Activated CD4-positive, alpha-beta T cell treated with anti-CD3 and anti-CD28 coated beads, Interleukin-10, Interleukin-2, amounts not matched to agents 100 ng/mL and 50 ng/mL, durations not matched to agents 16 hours and 8 hours (primary cell): ENCODE measurements around the gene KCNN3.

Source experiments
- DNase-seq: peaks from one replicate; pipeline ENCODE4 v3.0.0-alpha.2; 2020

Gene KCNN3

DNA sequence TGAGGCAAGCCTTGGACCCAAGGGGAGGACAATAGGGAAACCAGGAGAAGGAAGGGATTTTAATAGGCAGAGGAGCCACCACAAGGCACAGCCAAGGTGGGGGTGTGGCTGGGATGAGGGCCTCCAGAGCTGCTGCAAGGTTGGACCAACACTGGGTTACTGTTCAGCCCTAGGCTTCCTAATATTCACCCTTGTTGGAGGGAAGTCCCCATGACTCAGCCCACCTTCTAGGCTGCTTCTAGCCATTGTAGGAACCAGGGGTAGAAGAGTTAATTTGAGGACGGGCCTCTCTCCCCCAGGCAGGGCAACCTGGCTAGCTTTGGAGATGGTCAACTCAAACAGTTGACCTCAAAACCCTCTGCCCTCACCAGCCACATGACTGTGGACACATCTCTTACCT lies 59.5 kb downstream of the KCNN3 start:
- DNase-seq, result no peak

DNA sequence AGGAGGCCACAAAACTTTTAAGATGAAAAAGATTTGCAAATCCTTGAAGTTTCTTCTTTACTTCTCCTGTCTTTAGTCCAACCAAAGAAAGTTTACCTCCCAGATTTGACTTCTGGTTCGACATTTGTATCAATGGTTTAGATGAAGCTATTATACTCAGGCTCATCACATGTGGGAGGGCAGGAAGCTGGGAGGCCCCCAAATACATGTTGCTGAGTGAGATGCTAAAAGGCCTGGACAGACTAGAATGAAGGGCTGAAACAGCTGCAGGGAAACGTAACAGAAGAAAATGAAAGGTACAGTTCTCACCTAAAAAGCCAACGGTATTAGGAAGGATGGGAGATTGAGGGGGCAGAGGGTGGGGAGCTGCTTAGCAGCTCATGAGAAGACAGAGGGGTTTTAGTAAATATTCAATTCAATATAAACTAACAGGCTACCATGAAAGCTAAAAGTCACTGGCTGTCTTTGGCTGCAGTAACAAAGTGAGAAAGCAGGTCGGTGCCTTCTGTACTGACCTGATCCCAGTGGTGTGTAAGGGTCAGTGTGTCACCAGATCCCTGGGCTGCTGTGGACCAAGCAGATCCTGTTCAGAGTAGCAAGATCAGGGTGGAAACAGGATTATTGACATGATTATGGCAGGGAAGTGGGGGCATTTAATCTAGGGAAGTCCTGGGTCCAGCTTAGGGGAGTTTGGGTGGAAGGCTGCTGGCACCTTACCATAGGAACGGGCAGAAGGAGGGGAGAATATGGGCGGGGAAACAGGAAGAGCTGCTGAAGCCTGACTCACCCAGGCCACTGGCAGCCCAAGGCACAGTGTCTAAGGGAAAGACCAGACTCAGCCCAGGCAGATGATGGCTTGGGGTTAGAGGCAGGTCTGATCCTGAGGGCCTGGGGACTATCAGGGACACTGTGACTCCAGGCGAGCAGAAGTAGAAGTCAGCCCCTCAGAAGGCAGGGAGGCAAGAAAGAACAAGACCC lies 60.4 kb downstream of the KCNN3 start:
- no peak for DNase-seq

DNA sequence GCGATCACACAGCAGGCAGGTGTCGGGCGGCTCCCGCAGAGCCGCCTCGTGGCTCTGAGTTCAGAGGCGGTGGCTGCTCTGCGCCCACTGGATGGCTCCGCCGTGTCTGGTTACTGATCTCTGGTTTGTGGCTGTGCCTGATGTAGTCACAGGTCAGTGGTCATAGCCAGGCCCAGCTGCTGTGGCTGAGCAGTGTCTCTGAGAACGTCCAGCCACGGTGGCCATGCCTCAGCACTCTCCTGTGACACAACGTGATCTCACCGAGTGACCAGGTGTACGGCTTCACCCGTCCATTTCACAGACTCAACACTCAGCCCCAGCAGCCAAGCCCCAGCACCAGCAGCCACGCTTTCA lies 61.2 kb downstream of the KCNN3 start:
- DNase-seq, result no peak

DNA sequence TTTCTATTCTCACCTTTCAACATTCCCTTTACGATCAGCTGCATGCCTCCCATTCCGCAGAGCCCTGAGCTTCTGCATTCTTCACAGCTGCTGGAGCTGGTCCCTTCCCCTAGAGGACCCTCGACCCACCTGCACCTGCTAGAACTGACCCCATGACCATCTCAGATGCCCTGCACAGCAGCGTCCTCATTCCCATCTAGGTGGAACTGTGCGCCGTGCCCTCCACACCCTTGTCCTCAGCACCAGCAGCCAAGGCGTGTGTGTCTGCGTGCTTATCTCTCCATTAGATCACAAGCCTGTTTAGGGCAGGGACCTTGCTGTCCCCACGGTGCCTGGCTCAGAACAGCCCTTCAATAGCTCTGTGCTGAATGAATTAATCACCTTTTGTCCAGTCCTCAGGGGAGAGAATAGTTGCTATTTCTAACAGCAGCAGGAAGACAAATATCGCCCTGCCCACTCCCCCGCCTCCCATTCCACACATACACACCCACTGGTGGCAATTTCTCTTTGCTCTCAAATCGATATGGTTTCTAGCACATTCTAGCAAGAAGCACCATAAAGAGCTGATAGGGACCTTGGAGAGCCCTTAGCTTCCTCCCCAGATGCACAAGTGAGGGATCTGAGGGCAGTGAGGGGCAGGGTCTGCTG lies 61.7 kb downstream of the KCNN3 start:
- no peak for DNase-seq

DNA sequence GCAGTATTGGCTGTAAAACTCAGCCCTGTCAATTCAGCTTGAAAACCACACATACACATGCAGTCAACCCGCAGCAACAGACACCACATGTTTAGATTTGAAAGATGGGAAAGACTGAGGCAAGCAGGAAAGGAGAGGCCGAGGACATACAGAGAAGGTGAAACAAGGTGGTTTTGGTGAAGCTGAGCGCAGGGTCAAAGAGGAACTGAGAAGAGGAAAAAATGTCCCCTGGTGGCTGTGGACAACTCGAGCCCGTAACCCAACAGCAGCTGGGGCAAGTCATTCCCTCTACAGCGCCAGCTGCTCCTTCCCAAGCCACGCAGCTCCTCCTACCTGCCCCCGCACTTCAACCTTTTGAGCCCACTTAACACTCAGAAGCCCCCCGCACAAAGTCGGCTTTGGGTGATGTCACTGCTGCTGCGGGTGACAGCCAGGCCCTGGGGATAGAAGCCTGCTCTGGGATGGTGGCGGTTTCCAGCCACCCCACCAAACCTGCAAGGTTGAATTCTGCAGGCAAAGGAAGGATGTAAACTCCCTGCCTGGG lies 63.0 kb downstream of the KCNN3 start:
- no peak for DNase-seq

DNA sequence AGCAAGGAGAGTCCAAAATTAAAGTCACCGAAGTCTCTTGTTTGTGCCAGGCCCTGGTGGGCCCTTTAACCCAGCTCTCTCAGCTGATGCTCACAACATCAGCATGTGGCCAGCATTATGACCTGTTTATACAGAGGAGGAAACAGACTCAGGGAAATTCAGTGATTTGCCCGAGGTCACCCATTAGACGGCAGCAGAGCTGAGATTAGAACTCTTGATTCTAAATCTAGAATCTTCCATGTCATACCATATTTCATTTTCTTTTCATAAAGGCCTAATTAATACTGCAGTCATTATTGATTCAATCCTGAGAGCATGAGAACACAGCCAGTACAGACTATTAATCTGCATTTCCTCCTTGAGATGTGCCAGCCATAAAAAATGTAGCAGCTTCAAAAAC lies 63.7 kb downstream of the KCNN3 start:
- no peak for DNase-seq

DNA sequence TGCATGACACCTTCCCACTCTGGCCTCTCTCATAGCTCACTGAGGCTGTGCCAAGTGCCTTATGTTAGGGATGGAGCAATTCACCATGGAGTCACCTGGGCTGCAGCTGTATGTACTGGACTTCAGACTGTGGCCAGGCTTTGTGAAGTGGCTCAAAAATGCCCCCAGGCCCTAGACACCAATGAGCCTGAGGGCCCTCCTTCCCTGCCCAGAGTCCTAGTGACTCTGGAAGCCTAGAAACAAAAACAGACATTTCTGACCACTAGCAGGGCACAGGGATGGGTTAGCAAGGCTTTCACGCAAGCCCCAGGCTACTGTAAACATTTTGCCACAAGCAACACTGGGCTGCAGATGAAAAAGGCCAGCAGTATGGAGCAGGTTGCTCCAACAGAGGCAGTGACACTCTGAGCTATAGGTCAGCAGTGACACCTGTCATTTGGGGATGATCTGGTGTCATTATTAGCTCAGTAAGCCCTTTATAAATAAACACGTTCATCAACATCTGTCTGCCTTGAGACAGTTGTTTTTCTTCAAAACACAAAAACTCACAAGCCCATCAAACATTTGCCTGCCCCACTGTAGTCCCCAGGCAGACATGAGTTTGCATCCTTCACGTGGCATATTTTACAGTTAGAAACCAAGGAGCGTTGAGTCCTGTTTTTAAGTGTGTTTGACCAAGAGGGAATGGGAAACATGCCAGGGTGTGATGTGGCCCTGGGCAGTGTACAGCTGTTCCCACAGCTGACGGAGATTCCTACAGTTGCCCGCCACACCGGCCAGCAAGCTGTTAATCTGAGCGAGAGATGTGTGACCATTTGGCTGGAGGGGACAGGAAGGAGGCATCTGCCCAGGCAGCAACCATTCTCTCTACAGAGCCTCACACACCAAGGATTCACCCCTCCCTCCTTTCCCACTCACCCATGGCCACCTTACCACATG lies 66.8 kb downstream of the KCNN3 start:
- DNase-seq, result no peak

DNA sequence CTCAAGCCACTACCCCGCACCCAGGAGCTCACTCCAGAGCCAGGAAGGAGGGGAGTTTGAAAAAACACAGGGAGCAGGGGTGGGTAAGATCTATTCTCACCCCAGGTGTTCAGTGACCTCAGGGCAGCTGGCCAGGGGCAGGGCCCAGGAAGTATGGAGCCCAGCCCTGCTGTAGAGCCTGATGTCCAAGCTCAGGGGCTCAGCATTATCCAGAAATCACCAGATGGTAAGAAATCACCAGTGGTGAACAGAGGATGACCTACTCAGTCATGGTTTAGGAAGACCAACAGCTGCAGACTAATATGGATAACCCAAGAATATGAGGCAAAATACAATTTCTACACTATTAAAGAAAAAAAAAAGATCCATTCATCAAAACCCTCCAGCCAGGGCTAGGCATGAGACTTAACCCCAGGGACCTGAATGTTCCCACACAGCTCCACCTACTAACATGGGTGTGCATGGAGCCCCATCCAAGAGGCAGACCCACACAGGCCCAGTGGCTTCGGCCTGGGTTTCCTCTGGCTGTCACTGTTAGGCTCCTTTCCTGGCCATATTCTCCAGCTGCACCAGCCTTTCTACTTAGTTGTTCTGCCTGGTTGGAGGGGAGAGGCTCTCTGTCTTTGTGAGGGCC lies 67.6 kb downstream of the KCNN3 start:
- DNase-seq, result no peak

DNA sequence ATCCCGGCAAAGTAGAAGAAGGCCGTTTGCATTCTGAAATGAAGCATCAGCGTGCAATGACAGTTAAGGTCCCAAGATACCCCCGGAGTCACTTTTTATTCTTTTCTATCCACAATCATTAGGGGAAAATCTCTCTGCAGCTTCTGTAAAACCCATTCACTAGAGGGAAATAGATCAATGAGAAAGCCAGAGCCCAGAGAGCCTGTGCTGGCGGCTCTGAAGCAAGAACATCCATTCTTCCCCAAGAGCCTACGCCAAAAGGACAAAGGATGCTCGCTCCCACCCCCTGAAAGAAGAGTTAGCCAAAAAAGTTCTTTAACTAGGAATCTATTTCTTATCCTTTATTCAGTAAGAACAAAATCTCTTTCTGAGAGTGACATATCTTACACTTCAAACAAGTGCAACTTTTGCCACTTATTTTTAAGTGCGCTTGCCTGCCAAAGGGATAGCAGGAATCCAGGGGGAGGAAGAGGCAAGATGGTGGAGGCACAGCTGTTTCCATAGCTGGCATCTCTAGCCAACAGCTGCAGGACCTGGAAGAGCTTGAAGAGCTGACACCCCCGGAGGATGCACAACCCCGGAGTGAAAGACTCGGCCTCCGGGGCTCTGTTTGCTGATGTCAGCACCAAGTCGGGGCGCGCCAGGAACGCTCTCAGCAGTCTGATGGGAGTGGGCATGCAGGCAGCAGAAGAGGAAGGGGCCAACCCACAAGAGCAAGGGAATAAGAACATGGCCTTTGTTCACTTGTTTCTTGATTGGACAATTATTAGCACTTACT lies 68.7 kb downstream of the KCNN3 start:
- no peak for DNase-seq

DNA sequence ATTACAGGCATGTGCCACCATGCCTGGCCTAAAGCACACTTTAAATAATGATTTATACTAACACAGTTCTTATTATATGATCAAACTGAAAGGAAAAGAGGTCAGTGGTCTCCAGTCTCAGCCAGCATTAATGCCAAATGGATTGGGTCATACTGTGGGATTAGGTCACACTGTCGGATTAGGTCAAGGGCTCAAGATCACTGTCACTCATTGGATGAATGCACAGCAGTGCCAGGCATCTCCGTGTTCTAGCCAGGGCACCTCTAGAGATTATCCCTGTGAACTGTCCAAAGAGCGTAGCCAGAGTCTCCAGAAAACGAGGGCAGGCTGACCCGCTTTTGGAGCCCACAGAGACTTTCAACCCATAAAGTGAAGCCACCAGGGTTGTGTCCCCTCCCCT lies 70.9 kb downstream of the KCNN3 start:
- DNase-seq, result no peak

DNA sequence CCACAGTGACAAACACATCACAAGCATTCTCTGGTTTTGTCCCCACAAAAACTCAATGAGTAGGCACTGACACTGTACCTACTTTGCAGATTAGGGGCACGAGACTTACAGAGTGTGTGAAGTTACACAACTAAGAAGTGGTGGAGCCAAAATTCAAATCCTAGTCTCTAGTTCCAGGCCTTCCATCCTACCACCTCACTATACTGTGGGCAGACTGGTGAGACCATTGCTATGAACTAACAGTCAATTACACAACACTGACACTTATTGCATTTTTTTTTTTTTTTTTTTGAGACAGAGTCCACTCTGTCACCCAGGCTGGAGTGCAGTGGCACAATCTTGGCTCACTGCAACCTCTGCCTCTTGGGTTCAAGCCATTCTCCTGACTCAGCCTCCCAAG lies 71.4 kb downstream of the KCNN3 start:
- DNase-seq, result no peak

DNA sequence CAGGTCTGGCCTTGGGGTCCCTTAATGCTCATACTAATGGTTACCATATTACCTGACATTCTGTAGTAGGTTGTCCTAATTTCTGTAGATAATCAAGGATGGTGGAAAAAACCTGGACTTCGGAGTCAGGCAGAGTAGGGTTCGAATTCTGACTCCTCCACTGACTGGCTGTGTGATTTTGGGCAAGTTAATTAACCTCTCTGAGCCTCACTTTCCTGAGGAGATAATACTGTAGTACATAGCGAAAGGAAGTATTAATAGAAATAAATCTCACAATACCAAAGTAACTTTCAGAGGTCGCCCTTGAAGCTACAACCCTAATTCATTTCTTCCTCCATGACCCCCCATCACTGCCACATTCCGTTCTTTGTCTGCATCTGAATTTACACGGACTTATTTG lies 72.9 kb downstream of the KCNN3 start:
- DNase-seq, result no peak

DNA sequence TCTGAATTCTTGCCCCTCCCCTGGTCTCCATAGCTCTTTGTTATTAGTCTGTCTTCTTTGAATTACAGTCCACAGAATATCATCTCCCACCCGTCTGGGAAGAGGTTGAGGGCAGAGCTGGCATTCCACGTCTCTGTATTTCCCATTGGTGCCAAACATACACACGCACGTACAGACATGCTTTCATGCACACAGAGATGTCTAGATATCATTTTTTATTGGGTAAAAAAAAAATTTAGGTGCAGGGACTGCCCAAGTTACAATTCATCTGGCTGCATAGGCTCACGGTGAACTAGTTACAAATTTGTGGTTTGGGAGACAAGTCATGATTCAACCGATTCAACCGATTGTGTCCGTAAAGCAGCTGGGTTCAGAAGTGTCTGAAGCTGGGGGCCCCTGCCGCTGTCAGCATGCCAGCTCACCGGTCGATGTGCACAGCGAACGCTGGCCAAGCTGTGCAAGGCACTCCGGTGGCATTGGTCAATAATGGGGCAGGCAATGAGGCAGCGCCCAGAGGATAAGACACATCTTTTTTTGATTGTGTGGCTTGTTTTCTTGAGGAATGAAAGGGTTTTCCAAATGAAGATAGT lies 73.7 kb downstream of the KCNN3 start:
- DNase-seq, result no peak

DNA sequence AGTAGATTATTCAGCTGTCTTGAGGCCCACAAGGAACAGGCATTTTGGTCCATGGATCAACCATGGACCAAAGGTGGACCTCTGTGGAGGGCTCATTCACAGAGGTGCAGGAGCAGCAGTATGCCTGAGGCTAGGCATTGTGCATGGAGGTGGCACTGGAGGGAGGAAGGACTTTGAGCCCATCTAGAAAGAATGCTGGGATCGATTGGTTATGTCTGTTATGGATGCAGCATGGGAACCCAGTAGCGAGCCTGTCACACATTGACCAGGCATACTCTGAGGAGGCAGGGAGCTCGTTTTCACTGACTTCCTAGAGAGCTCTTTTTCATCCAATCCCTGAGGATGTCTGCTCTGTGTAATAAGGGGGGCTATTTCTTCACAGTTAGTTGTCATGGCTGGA lies 75.5 kb downstream of the KCNN3 start:
- DNase-seq, result no peak

DNA sequence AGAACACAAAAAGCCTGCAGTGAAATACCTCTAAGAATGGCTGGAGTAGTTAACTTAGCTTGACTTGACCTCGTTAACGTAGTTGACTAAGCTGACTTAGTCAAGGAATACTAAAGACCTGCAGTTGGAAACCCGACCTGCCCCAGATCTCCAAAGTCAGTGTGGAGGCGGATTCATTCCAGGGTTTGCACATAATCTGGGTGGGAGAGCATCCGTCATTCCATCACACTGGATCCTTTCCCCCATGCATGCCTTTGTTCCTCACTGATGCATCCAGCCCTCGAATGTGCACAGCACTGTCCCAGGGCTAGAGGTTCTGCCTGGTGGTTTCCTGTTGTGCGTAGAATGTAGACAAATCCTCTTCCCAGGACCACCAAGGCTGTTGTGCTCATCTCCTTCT lies 76.4 kb downstream of the KCNN3 start:
- no peak for DNase-seq

DNA sequence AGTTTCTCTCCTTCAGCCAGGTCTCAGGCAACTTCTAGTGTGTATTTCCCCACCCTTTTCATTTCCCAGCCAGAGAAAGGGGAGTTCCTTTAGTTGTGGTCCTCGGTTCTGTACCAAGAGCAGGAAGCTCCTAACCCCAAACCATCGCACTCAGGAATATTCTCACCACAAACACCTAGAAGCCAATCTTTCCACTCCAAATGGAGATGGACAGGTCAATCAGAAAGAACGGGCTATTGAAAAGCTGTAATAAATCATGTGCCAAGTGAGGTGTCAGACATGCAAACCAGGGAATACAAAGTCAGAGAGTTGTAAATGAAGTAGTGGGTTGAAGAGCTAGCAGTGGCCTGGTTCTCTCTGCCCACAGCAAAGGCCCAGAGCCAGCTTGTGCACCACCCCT lies 77.2 kb downstream of the KCNN3 start:
- DNase-seq, result no peak

DNA sequence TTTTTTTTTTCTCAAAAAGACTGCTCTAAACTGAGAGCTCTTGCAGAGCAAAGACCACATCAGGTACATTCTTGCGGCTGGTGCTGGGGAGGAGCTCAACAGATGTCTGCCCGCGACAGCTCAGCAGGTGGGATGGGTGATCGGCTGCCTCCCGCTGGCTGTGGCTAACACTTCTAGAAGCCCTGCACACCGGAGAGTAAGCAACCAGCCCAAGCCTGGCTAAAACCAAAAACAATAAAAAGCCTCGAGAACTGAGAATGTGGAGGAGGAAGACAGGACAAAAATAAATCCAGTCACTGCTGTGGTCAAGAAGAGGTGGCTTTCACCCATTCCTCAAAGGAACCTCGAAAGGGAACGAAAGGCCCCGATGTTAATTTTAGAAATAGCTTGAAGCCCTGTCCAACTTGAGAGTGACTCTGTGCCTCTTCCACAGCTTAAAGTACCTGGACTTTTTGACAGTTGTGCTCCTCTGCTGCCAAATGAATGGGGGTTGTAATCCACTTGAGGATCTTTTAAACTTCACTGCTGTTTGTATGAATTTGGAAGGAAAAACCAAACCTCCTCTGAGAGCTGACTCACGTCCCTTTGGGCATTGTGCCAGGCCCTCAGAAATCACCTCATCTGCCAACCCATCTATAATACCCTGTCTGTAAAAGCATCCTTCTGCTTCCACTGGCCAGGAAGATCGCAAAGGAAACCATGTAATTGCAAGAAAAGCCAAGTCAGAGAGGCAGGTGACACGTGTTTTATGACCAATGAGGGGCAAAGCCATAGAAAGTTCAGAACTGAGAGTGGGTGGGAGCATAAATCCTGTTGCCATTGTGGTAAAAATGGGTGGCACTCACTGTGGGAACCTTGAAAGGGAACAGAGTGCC lies 78.6 kb downstream of the KCNN3 start:
- peak; percentile 83 for DNase-seq

DNA sequence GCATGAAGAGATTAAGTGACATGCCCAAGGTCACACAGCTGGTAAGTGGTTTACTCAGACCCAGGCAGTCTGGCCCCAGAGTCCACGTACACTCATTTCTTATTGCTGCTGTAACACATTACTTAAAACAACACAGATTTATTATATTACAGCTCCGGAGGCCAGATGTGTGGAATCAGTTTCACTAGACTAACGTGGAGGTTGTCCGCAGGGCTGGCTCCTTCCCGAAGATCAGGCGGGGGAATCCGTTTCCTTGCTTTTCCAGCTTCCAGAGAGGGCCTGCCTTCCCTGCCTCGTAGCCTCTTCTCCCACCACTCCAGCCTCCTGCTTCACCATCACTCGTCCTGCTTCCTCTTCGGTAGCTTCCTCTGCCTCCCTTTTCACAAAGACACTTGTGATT lies 81.2 kb downstream of the KCNN3 start:
- no peak for DNase-seq

DNA sequence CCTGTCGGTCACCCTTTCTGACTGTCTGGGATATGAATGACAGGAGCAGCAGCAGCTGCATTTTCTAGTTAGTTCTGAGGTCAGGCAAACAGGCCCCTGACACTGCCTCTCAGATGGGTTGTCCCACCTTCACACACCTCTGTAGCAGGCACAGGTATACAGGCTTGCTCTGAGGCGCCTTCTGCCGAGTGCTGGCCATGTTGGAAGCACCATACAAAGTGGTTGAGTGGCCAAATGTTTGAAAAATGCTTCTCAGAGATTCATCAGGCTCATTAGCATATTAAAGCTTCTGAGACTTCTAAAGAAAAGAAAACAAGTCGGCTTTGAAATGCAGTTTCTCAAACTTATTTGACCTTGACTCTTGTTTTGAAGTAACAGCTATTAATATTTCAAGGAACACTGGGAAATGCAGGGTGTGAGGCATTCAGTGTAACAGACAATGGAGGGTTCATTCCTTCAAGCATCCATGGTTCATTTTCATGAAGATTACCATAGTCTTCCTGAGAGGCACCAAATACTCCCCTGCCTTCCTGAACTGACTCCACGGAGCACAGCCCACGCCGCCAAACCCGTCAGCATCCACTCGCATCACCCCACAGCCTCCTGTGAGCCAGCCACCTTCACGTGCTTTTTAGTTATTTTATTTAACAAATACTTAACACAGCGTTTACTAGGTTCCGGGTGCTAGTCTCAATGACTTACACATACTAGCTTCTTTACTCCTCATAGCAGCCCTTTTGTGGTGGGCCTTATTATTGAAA lies 81.8 kb downstream of the KCNN3 start:
- DNase-seq, result no peak
